Activated T-cell treated with anti-CD3 and anti-CD28 coated beads, Interleukin-2, amount 50 U/mL, for 72 hours (primary cell): Measurements from ENCODE around the gene CD300LB. TPM values are rescaled to one million over a fixed set of nuclear protein-coding genes. Genes with fewer than 3 reads are reported as not detected.
A peak's percentile ranks its signal among the peaks of the same experiment; 100 is the strongest.
"Not testable (repeated sequence)": the region's sequence is repeated elsewhere in the genome, so short reads cannot be mapped to it uniquely, and the experiment has no call there.

Source experiments
- ATAC-seq, 2 donors: fragments of 150-1000 bp; cut with Tn5 transposase; replicated peaks in 1 of 2; 2 replicates each; pipeline ENCODE4 v1.10.0; 2021; ENCODE audit warnings: moderate library complexity in 2 of 2, mild to moderate bottlenecking in 1 of 2
- DNase-seq, 2 donors: peaks; one replicate each; pipeline ENCODE4 v3.0.0; 2021 to 2022; ENCODE audit warnings: mixed read lengths in 1 of 2
- H3K27ac Mint-ChIP-seq: one replicate; pipeline ENCODE4 v1.8.0; 2022; ENCODE audit warnings: mild to moderate bottlenecking, moderate library complexity, mixed read lengths
- H3K27me3 Mint-ChIP-seq: one replicate; pipeline ENCODE4 v1.8.0; 2022; ENCODE audit warnings: low read depth, mixed read lengths
- H3K36me3 Mint-ChIP-seq, 2 donors: one replicate each; pipeline ENCODE4 v1.8.0; 2022; ENCODE audit warnings: mixed read lengths in 2 of 2, mild to moderate bottlenecking in 1 of 2; ENCODE audit not compliant: insufficient read depth in 2 of 2
- H3K4me1 Mint-ChIP-seq: one replicate; pipeline ENCODE4 v1.8.0; 2022; ENCODE audit warnings: low read depth, mixed read lengths
- H3K4me3 Mint-ChIP-seq, 2 donors: one replicate each; pipeline ENCODE4 v1.8.0; 2022; ENCODE audit warnings: mild to moderate bottlenecking in 2 of 2, mixed read lengths in 2 of 2, moderate library complexity in 2 of 2
- H3K9me3 Mint-ChIP-seq, 2 donors: one replicate each; pipeline ENCODE4 v1.8.0; 2022; ENCODE audit warnings: mixed read lengths in 2 of 2
- total RNA-seq, 2 donors: library from RNA; stranded (reverse); gene quantifications; one replicate each; pipeline ENCODE4 v1.2.3, GENCODE V29; 2022

The CD300LB gene
- total RNA-seq, 2 donors from 2014 or later = not detected

- peaks cover 6% of the 10 kb centered on the region for H3K4me1 Mint-ChIP-seq
- H3K9me3 Mint-ChIP-seq = peaks cover 0 to 4% of the 10 kb centered on the region in 2 donors
- H3K27me3 Mint-ChIP-seq = peaks cover 39% of the 10 kb centered on the region
- H3K27ac Mint-ChIP-seq = no peak overlapping the region
- H3K4me3 Mint-ChIP-seq = no peak overlapping the region
- no peak for DNase-seq
- peaks cover 0 to 5% of the 10 kb centered on the region in 2 donors for H3K36me3 Mint-ChIP-seq
- ATAC-seq = no peak
Measured at GRCh38 chr17:74527756-74528155, 3.5 kb downstream of the CD300LB start.

- Mint-ChIP-seq H3K9me3 (peaks cover 0 to 4% of the 10 kb centered on the region in 2 donors), H3K27me3 (peaks cover 37% of the 10 kb centered on the region), H3K27ac (no peak overlapping the region), H3K4me1 (no peaks in the 10 kb centered on the region), H3K4me3 (no peak overlapping the region), H3K36me3 (peaks cover 0 to 5% of the 10 kb centered on the region in 2 donors)
- DNase-seq (no peak), ATAC-seq (no peak)
Measured at GRCh38 chr17:74527081-74527480, 4.2 kb downstream of the CD300LB start.

GRCh38 chr17:74526681-74527080 is 4.6 kb downstream of the CD300LB start:
- ATAC-seq (no peak), DNase-seq (no peak)
- H3K36me3 Mint-ChIP-seq = peaks cover 0 to 5% of the 10 kb centered on the region in 2 donors
- peaks cover 2% of the 10 kb centered on the region for H3K4me1 Mint-ChIP-seq
- H3K27me3 Mint-ChIP-seq = peaks cover 35% of the 10 kb centered on the region
- H3K4me3 Mint-ChIP-seq = no peak overlapping the region
- H3K27ac Mint-ChIP-seq = no peak overlapping the region
- H3K9me3 Mint-ChIP-seq = peaks cover 0 to 4% of the 10 kb centered on the region in 2 donors

- no peak overlapping the region for H3K4me3 Mint-ChIP-seq
- peaks cover 11% of the 10 kb centered on the region for H3K4me1 Mint-ChIP-seq
- peaks cover 0 to 4% of the 10 kb centered on the region in 2 donors for H3K9me3 Mint-ChIP-seq
- H3K27ac Mint-ChIP-seq = no peak overlapping the region
- DNase-seq (no peak), ATAC-seq (no peak)
- peaks cover 35% of the 10 kb centered on the region for H3K27me3 Mint-ChIP-seq
- peaks cover 0 to 5% of the 10 kb centered on the region in 2 donors for H3K36me3 Mint-ChIP-seq
Measured at GRCh38 chr17:74525781-74526288, 5.4 kb downstream of the CD300LB start.

- H3K36me3 Mint-ChIP-seq = peaks cover 0 to 5% of the 10 kb centered on the region in 2 donors
- peaks cover 33% of the 10 kb centered on the region for H3K27me3 Mint-ChIP-seq
- no peak overlapping the region for H3K27ac Mint-ChIP-seq
- peaks cover 0 to 4% of the 10 kb centered on the region in 2 donors for H3K9me3 Mint-ChIP-seq
- peaks cover 15% of the 10 kb centered on the region for H3K4me1 Mint-ChIP-seq
- no peak for DNase-seq
- no peak for ATAC-seq
- no peak overlapping the region for H3K4me3 Mint-ChIP-seq
Measured at GRCh38 chr17:74525465-74525725, 5.9 kb downstream of the CD300LB start.

- H3K9me3 Mint-ChIP-seq = peaks cover 0 to 4% of the 10 kb centered on the region in 2 donors
- peaks cover 20% of the 10 kb centered on the region for H3K4me1 Mint-ChIP-seq
Measured at GRCh38 chr17:74524653-74525464, 6.4 kb downstream of the CD300LB start.

GRCh38 chr17:74523308-74523707 is 8.0 kb downstream of the CD300LB start:
- peaks cover 3 to 4% of the 10 kb centered on the region in 2 donors for H3K9me3 Mint-ChIP-seq
- H3K27ac Mint-ChIP-seq = no peak overlapping the region
- ATAC-seq (no peak), DNase-seq (no peak)
- no peak overlapping the region for H3K4me3 Mint-ChIP-seq
- peaks cover 25% of the 10 kb centered on the region for H3K4me1 Mint-ChIP-seq
- H3K36me3 Mint-ChIP-seq = peaks cover 5 to 8% of the 10 kb centered on the region in 2 donors
- H3K27me3 Mint-ChIP-seq = peaks cover 36% of the 10 kb centered on the region

More at GRCh38 chr17:74524653-74525464, 6.4 kb downstream of the CD300LB start:
- H3K4me3 Mint-ChIP-seq = no peak overlapping the region
- H3K36me3 Mint-ChIP-seq = peaks cover 0 to 5% of the 10 kb centered on the region in 2 donors
- no peak for ATAC-seq
- H3K27me3 Mint-ChIP-seq = peaks cover 31% of the 10 kb centered on the region
- no peak for DNase-seq
- H3K27ac Mint-ChIP-seq = no peak overlapping the region

GRCh38 chr17:74522381-74523105 is 8.7 kb downstream of the CD300LB start:
- Mint-ChIP-seq H3K9me3 (peaks cover 3 to 7% of the 10 kb centered on the region in 2 donors), H3K36me3 (peaks cover 5 to 8% of the 10 kb centered on the region in 2 donors), H3K27ac (no peak overlapping the region), H3K4me1 (peaks cover 25% of the 10 kb centered on the region), H3K4me3 (no peak overlapping the region), H3K27me3 (peaks cover 38% of the 10 kb centered on the region)
- no peak for ATAC-seq
- no peak for DNase-seq

GRCh38 chr17:74521701-74522201 is 9.5 kb downstream of the CD300LB start:
- peaks cover 3 to 7% of the 10 kb centered on the region in 2 donors for H3K9me3 Mint-ChIP-seq
- peak; percentile 25 to 26 for ATAC-seq
- DNase-seq = peak in 1 of 2 donors; percentile 37
- peaks cover 5 to 8% of the 10 kb centered on the region in 2 donors for H3K36me3 Mint-ChIP-seq
- H3K27me3 Mint-ChIP-seq = peaks cover 30% of the 10 kb centered on the region
- H3K27ac Mint-ChIP-seq = no peak overlapping the region
- H3K4me3 Mint-ChIP-seq = no peak overlapping the region
- H3K4me1 Mint-ChIP-seq = peaks cover 25% of the 10 kb centered on the region

GRCh38 chr17:74520790-74521480 is 10.3 kb downstream of the CD300LB start:
- H3K4me1 Mint-ChIP-seq = peaks cover 25% of the 10 kb centered on the region
- ATAC-seq (no peak), DNase-seq (no peak)
- H3K27ac Mint-ChIP-seq = no peak overlapping the region
- H3K4me3 Mint-ChIP-seq = peak overlapping the region in 1 of 2 donors; percentile 40
- H3K27me3 Mint-ChIP-seq = peaks cover 28% of the 10 kb centered on the region
- peaks cover 3 to 7% of the 10 kb centered on the region in 2 donors for H3K9me3 Mint-ChIP-seq
- peaks cover 5 to 8% of the 10 kb centered on the region in 2 donors for H3K36me3 Mint-ChIP-seq

GRCh38 chr17:74520016-74520434 is 11.2 kb downstream of the CD300LB start:
- peak; percentile 58 to 63 for DNase-seq
- peak overlapping the region in 1 of 2 donors; percentile 8 for H3K4me3 Mint-ChIP-seq
- peaks cover 3 to 9% of the 10 kb centered on the region in 2 donors for H3K9me3 Mint-ChIP-seq
- H3K27me3 Mint-ChIP-seq = peaks cover 28% of the 10 kb centered on the region
- ATAC-seq = peak; percentile 88 to 91
- H3K4me1 Mint-ChIP-seq = peaks cover 25% of the 10 kb centered on the region
- peaks cover 5 to 8% of the 10 kb centered on the region in 2 donors for H3K36me3 Mint-ChIP-seq
- H3K27ac Mint-ChIP-seq = no peak overlapping the region

GRCh38 chr17:74518413-74518981 is 12.8 kb downstream of the CD300LB start:
- peaks cover 17 to 20% of the 10 kb centered on the region in 2 donors for H3K36me3 Mint-ChIP-seq
- H3K4me3 Mint-ChIP-seq, H3K27ac Mint-ChIP-seq, ATAC-seq, DNase-seq: not testable (repeated sequence)
- H3K9me3 Mint-ChIP-seq = peaks cover 14 to 20% of the 10 kb centered on the region in 2 donors
- H3K27me3 Mint-ChIP-seq = peaks cover 34% of the 10 kb centered on the region
- peaks cover 38% of the 10 kb centered on the region for H3K4me1 Mint-ChIP-seq
